Kidney epithelial cell (primary cell): Measurements from ENCODE around the gene RIPK3. TPM values are rescaled to one million over a fixed set of nuclear protein-coding genes. Genes with fewer than 3 reads are reported as not detected.

Source experiments
- DNase-seq: peaks from one replicate; pipeline ENCODE4 v3.0.0-alpha.2; 2010; ENCODE audit warnings: low read depth
- H3K27me3 ChIP-seq: 2 replicates; pipeline ENCODE4 v1.6.0; 2011; ENCODE audit warnings: low read length; ENCODE audit not compliant: control insufficient read depth, insufficient read depth
- H3K36me3 ChIP-seq: 2 replicates; pipeline ENCODE4 v1.5.1; 2011; ENCODE audit warnings: low read length; ENCODE audit not compliant: control insufficient read depth, insufficient read depth
- H3K4me3 ChIP-seq: 2 replicates; pipeline ENCODE4 v1.5.1; 2011; ENCODE audit warnings: low read depth, mild to moderate bottlenecking, control low read depth, low read length
- CTCF ChIP-seq: IDR thresholded peaks from 2 replicates; pipeline ENCODE4 v1.5.1; 2011; ENCODE audit warnings: mild to moderate bottlenecking, moderate library complexity, low read length, control low read depth, inconsistent platforms; ENCODE audit not compliant: insufficient read depth, poor library complexity, severe bottlenecking
- total RNA-seq: library from RNA; depleted of rRNA; stranded (reverse); fragments of >200 nt; gene quantifications from 2 replicates; pipeline ENCODE4 v1.2.3, GENCODE V29; 2015

The RIPK3 gene
- total RNA-seq, 1 donor from 2014 or later: 2.3 TPM

GRCh38 chr14:24299255-24300191, 40.3 kb downstream of the RIPK3 start, which contains the start of the genes DHRS1 and NOP9:
TSS of gene DHRS1 (minus strand) at chr14:24299780. CDS start at chr14:24299106, 674 bp downstream.
TSS of gene NOP9 (plus strand) at chr14:24299850. CDS start at chr14:24299955, 105 bp downstream.
- no peak for TF ChIP-seq CTCF
- Histone ChIP-seq H3K36me3 (peaks cover 1% of the 10 kb centered on the region), H3K4me3 (peak within 1 kb of the TSS; percentile 94), H3K27me3 (no peaks in the 10 kb centered on the region)
- DNase-seq: peak; percentile 32

GRCh38 chr14:24298892-24299254, 40.9 kb downstream of the RIPK3 start:
- no peak for TF ChIP-seq CTCF
- Histone ChIP-seq H3K4me3 (peak overlapping the region; percentile 94), H3K27me3 (no peaks in the 10 kb centered on the region), H3K36me3 (peaks cover 1% of the 10 kb centered on the region)
- DNase-seq: peak; percentile 48

- H3K36me3 ChIP-seq: peaks cover 1% of the 10 kb centered on the region
- no peak overlapping the region for H3K4me3 ChIP-seq
- peak; percentile 60 for TF ChIP-seq CTCF
- no peak for DNase-seq
- no peaks in the 10 kb centered on the region for H3K27me3 ChIP-seq
Measured at GRCh38 chr14:24297190-24297964, 42.4 kb downstream of the RIPK3 start.

- DNase-seq: peak; percentile 85
- Histone ChIP-seq H3K27me3 (no peaks in the 10 kb centered on the region), H3K36me3 (no peaks in the 10 kb centered on the region), H3K4me3 (no peak overlapping the region)
- TF ChIP-seq CTCF: peak; percentile 80
Measured at GRCh38 chr14:24296341-24297157, 43.2 kb downstream of the RIPK3 start.

- Histone ChIP-seq H3K36me3 (peaks cover 1% of the 10 kb centered on the region), H3K4me3 (no peak overlapping the region), H3K27me3 (no peaks in the 10 kb centered on the region)
- no peak for TF ChIP-seq CTCF
- no peak for DNase-seq
Measured at GRCh38 chr14:24293525-24293924, 46.3 kb downstream of the RIPK3 start.
